ENCODE results near the gene SVIL. TPM values are rescaled to one million over a fixed set of nuclear protein-coding genes. Genes with fewer than 3 reads are reported as not detected.

Gene SVIL
- total RNA-seq, 1 experiment from 2014 or later = 15.3 TPM

GRCh38 chr10:29596356-29596755, 38.4 kb downstream of the SVIL start:
- Histone ChIP-seq H3K27me3 (ENCODE audit: insufficient read depth, low read length) (no peaks in the 10 kb centered on the region), H4K20me1 (ENCODE audit: control insufficient read depth, insufficient read depth, insufficient read length) (no peaks in the 10 kb centered on the region), H2BK20ac (ENCODE audit: low read depth, low read length, poor library complexity, severe bottlenecking) (no peak overlapping the region), H3K56ac (ENCODE audit: insufficient read length, low read depth, low read length) (no peak overlapping the region), H4K91ac (ENCODE audit: insufficient read length, low read depth, low read length) (no peak overlapping the region), H4K5ac (ENCODE audit: insufficient read length, low read depth, low read length) (no peak overlapping the region), H2BK120ac (ENCODE audit: low read depth, low read length, poor library complexity, severe bottlenecking) (no peak overlapping the region), H2BK12ac (ENCODE audit: insufficient read length, low read depth, low read length) (no peak overlapping the region), H3K23ac (ENCODE audit: insufficient read length, low read depth, low read length) (no peak overlapping the region), H3K23me2 (ENCODE audit: insufficient read length, low read depth, low read length, poor library complexity, severe bottlenecking) (no peaks in the 10 kb centered on the region), H3K79me2 (ENCODE audit: insufficient read depth, low read length) (no peaks in the 10 kb centered on the region), H3K18ac (ENCODE audit: insufficient read length, low read depth, low read length) (no peak overlapping the region), H3K27ac (ENCODE audit: insufficient read length, low read depth, low read length) (no peak overlapping the region), H2AK5ac (ENCODE audit: insufficient read length, low read length) (no peak overlapping the region), H3K4me2 (ENCODE audit: insufficient read depth, insufficient read length, low read length) (no peak overlapping the region), H3K9ac (ENCODE audit: extremely low read depth, insufficient read length, low read length) (no peak overlapping the region), H2BK5ac (ENCODE audit: insufficient read length, low read length) (no peak overlapping the region), H4K8ac (replicated peaks; ENCODE audit: insufficient read length, low read depth, low read length) (no peak overlapping the region), H2BK15ac (ENCODE audit: low read depth, low read length) (no peak overlapping the region), H3K9me3 (ENCODE audit: control insufficient read depth, low read depth, low read length) (no peaks in the 10 kb centered on the region), H3K4ac (ENCODE audit: low read depth, low read length) (no peak overlapping the region), H3K14ac (ENCODE audit: insufficient read depth, low read length) (no peak overlapping the region), H3K79me1 (ENCODE audit: insufficient read depth, low read depth, low read length, poor library complexity, severe bottlenecking) (no peaks in the 10 kb centered on the region), H2AFZ (ENCODE audit: low read length) (no peak overlapping the region), H3T11ph (ENCODE audit: low read length) (no peak overlapping the region), H3K4me1 (ENCODE audit: insufficient read depth, low read length) (no peaks in the 10 kb centered on the region; the same call in 1 of the 2 replicates)
- Mint-ChIP-seq H3K27me3 (ENCODE audit: low read depth) (no peaks in the 10 kb centered on the region), H3K4me3 (no peak overlapping the region), H3K27ac (peak overlapping the region in 1 of 3 experiments; percentile 62; a peak in 1 of 7 replicates), H3K9me3 (no peaks in the 10 kb centered on the region), H3K36me3 (ENCODE audit: insufficient read depth in 1 of 3, low read depth in 3 of 3) (no peaks in the 10 kb centered on the region), H3K4me1 (0 out of 4 replicates have a peak, but pooled peaks cover 4 to 5% of the 10 kb centered on the region in 2 experiments)
- no peak for DNase-seq
- WGBS (ENCODE audit: extremely low coverage, insufficient read length, low lambda C conversion rate) = no CpG with 5 or more reads among the region's 1 CpG
- no peak for TF ChIP-seq CTCF (conservative IDR thresholded peaks at IDR 0.05)
